Mucosa of rectum (tissue), 2 donors: ENCODE data around the gene LARGE2.
A peak's percentile ranks its signal among the peaks of the same experiment; 100 is the strongest.
"Not testable (repeated sequence)": the region's sequence is repeated elsewhere in the genome, so short reads cannot be mapped to it uniquely, and the experiment has no call there.

Experiments
- H3K27ac ChIP-seq, 2 donors: one replicate each; pipeline ENCODE4 v1.7.0; 2013; ENCODE audit warnings: inconsistent platforms in 2 of 2, low read depth in 2 of 2, low read length in 2 of 2
- H3K27me3 ChIP-seq, 2 donors: one replicate each; pipeline ENCODE4 v1.7.0; 2013; ENCODE audit warnings: low read length in 2 of 2; ENCODE audit not compliant: control insufficient read depth in 2 of 2, insufficient read depth in 2 of 2
- H3K36me3 ChIP-seq, 2 donors: one replicate each; pipeline ENCODE4 v1.7.0; 2013; ENCODE audit warnings: low read length in 2 of 2; ENCODE audit not compliant: control insufficient read depth in 2 of 2, insufficient read depth in 2 of 2
- H3K4me1 ChIP-seq, 2 donors: one replicate each; pipeline ENCODE4 v1.7.0; 2013; ENCODE audit warnings: low read length in 2 of 2, mild to moderate bottlenecking in 1 of 2; ENCODE audit not compliant: control insufficient read depth in 2 of 2, insufficient read depth in 2 of 2
- H3K4me3 ChIP-seq, 2 donors: one replicate each; pipeline ENCODE4 v1.7.0; 2013; ENCODE audit warnings: low read length in 2 of 2
- H3K9ac ChIP-seq, 2 donors: one replicate each; pipeline ENCODE4 v1.7.0; 2013; ENCODE audit warnings: low read length in 2 of 2, low read depth in 1 of 2, mild to moderate bottlenecking in 1 of 2
- H3K9me3 ChIP-seq, 2 donors: one replicate each; pipeline ENCODE4 v1.7.0; 2013; ENCODE audit warnings: low read length in 2 of 2; ENCODE audit not compliant: control insufficient read depth in 2 of 2
- donor health status: healthy.
- donor health status: Normal muscosa, but diverticular disease.

Gene LARGE2

DNA sequence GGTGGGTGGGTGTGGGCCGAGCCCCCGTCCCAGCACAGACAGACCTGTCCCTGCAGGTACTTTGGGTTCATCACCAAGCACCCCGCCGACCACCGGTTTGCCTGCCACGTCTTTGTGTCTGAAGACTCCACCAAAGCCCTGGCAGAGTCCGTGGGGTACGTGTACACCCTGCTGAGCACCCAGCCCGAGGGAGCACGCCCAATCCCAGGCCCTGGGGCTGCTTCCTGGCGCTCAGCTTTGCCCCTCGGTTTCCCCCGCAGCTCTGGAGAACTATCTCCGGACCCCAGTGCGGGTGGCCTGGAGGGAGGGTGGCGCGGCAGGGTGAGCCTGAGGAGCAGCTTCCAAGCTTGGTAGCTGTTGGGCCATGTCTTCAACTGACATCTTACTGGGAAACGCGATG is 17.4 kb upstream of the LARGE2 start:
- Histone ChIP-seq H3K4me1 (peaks cover 2 to 16% of the 10 kb centered on the region in 2 donors), H3K27me3 (peaks cover 4 to 11% of the 10 kb centered on the region in 2 donors), H3K36me3 (peaks cover 3 to 4% of the 10 kb centered on the region in 2 donors), H3K9ac (no peak overlapping the region), H3K9me3 (no peaks in the 10 kb centered on the region), H3K4me3 (no peak overlapping the region), H3K27ac (peak overlapping the region in 1 of 2 donors; percentile 34)

DNA sequence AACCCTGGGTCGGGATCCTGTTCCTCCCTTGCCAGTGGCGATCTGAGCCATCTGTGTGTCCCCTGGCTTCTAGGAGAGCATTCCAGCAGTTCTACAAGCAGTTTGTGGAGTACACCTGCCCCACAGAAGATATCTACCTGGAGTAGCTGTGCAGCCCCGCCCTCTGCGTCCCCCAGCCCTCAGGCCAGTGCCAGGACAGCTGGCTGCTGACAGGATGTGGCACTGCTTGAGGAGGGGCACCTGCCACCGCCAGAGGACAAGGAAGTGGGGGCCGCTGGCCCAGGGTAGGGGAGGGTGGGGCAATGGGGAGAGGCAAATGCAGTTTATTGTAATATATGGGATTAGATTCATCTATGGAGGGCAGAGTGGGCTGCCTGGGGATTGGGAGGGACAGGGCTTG is 16.9 kb upstream of the LARGE2 start:
- H3K27ac ChIP-seq, H3K4me3 ChIP-seq, H3K27me3 ChIP-seq, H3K36me3 ChIP-seq, H3K9ac ChIP-seq, H3K9me3 ChIP-seq: not testable (repeated sequence)
- H3K4me1 ChIP-seq: peaks cover 2 to 14% of the 10 kb centered on the region in 2 donors

DNA sequence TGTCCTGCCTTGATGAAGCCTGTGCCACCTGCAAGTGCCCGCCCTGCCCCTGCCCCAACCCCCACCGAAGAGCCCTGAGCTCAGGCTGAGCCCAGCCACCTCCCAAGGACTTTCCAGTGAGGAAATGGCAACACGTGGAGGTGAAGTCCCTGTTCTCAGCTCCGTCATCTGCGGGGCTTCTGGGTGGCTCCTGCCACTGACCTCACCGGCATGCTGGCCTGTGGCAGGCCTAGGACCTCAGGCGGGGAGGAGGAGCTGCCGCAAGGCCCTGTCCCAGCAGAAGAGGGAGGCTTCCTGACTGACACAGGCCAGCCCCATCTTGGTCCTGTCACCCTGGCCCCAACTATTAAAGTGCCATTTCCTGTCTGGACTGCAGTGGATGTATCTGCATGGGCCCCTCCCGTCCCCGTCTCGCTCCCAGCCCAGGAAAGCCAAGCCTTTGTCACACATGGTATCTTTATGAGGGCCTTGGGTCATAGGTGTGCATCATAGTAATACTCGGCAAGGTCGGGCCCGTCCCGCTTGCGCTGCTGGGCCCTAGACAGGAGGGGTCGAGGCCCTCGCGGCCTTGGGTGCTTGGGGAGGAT is 16.3 kb upstream of the LARGE2 start:
- Histone ChIP-seq H3K9me3 (no peaks in the 10 kb centered on the region), H3K27ac (peak overlapping the region in 1 of 2 donors; percentile 11), H3K4me1 (peaks cover 2 to 13% of the 10 kb centered on the region in 2 donors), H3K4me3 (no peak overlapping the region), H3K27me3 (peaks cover 0 to 3% of the 10 kb centered on the region in 2 donors), H3K9ac (peak overlapping the region in 1 of 2 donors; percentile 28), H3K36me3 (peaks cover 10 to 14% of the 10 kb centered on the region in 2 donors)

DNA sequence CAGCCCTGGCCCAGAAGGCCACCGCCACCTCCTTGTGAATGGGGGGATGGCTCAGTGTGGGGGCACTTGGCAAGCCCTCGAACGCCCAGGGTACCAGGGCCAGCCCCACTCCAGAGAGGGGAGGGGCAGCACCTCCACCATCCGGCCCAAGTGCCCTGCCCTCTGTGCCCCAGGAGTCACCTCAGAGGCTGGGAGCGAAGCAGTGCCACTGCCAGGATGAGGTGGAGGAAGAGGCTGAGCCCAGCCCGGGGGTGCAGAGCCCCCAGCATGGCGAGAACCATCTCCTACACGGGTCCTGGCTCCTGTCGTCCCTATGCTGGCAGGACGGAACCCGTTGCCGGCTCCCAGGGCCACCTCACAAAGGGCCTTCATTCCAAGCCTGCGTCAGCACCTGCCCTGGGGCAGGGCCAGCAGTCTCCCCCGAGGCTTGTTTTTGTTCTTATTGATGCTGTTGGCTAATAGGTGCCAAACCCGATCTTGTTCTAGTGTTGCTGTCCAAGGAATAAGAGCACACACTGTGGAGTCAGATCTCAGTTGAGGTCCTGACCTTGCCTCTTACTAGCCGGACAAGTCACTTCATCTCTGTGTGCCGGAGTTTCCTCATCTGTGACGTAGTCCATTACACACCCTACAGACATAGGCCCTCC is 15.4 kb upstream of the LARGE2 start, which contains the start of gene FREY1:
Gene FREY1 (minus strand): TSS at position 307 of the 647 bp plus-strand sequence. CDS start 26 bp downstream, at position 281.
- Histone ChIP-seq H3K9ac (peak within 1 kb of the TSS in 1 of 2 donors; percentile 28), H3K27ac (peak within 1 kb of the TSS in 1 of 2 donors; percentile 11), H3K4me3 (no peak within 1 kb of the TSS), H3K27me3 (no peaks in the 10 kb centered on the region), H3K9me3 (no peaks in the 10 kb centered on the region), H3K36me3 (peaks cover 13 to 18% of the 10 kb centered on the region in 2 donors), H3K4me1 (peaks cover 2 to 13% of the 10 kb centered on the region in 2 donors)

DNA sequence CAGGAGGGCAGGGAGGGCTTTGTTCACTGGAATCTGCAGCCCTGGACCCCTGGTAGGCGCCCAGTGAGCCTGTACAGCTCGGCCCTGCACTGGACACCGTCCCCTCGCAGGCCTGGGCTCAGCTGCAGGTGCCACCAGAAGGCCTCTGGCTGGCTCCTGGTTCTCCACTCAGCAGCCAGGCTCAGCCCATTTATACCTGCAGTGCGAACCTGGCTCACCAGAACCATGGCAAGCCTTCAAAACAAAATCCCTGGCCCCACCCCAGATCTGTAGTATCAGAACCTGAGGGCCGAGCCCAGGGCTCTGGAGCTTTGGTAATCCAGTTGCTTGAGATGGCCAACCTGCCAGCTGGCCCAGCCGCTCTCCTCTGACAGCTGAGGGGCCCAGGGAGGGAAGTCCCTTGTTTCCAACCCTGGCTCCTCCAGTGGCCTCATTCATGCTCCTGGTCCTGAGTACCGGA is 14.5 kb upstream of the LARGE2 start:
- Histone ChIP-seq H3K27me3 (no peaks in the 10 kb centered on the region), H3K27ac (no peak overlapping the region), H3K4me1 (peaks cover 2 to 13% of the 10 kb centered on the region in 2 donors), H3K4me3 (no peak overlapping the region), H3K36me3 (peaks cover 13 to 18% of the 10 kb centered on the region in 2 donors), H3K9me3 (no peaks in the 10 kb centered on the region), H3K9ac (no peak overlapping the region)

DNA sequence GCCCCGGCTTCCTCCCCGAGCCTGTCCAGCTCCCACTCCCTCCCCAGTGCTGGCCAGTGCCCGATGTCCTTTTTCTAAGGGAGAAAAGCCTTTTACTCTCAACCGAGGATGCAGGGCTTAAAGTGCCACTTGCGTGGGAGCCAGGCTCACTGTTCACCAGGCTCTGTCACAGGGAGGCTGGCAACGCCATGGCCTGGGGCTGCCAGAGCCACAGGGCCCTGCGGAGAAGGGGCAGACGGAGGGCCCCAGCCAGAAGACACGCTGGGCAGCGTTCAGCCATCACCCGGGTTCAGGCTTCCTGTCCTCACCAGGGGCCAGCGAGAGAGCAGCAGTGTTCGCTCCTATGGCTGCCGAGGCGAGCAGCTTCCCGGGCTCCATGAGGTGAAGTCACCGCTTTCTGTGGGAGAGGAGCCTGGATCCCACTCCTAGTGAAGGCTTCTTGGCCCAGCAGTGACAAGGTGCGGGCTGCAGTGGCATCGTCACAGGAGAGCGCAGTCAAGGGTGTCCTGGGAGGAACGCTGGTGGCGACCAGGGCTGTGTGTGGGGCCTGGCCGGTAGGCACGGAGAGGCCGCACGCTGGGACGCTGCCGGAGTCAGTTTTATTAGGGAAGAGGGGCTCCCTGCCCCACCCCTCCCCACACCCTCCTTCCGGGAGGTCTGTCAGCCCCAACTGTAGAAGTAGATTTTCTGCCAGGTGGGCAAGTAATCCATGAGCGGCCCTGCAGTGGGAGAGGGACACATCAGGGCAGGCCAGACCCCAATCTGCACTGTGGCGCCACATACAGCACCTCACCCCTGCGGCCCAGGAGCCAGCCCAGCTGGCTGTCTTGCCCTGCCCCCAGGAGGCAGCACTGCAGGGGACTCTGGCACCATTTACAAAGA is 12.6 kb upstream of the LARGE2 start:
- H3K9ac ChIP-seq: no peak overlapping the region
- H3K9me3 ChIP-seq: no peaks in the 10 kb centered on the region
- H3K4me1 ChIP-seq: peaks cover 2 to 13% of the 10 kb centered on the region in 2 donors
- H3K27me3 ChIP-seq: no peaks in the 10 kb centered on the region
- peaks cover 32 to 33% of the 10 kb centered on the region in 2 donors for H3K36me3 ChIP-seq
- H3K27ac ChIP-seq: no peak overlapping the region
- no peak overlapping the region for H3K4me3 ChIP-seq

DNA sequence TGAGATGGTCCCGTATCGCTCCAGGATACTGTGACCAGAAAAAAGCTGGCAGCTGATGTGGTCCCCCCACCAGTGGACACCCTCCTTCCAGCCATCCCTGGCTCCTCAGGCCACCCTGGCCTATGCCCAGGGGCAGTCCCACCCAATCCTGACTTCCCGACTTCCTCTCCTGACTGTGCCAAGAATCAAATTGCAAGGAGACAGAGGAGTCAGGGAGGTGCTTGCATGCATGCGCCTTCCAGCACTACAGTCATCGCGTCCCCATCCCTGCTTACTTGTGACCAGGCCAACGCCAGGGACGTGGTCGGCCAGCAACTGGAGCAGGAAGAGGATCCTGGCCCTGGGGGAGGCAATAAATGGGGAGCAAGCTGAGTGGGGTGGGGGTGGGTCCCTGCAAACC is 11.8 kb upstream of the LARGE2 start:
- Histone ChIP-seq H3K36me3 (peaks cover 39 to 41% of the 10 kb centered on the region in 2 donors), H3K4me3 (no peak overlapping the region), H3K9me3 (no peaks in the 10 kb centered on the region), H3K9ac (no peak overlapping the region), H3K27ac (no peak overlapping the region), H3K4me1 (peaks cover 2 to 13% of the 10 kb centered on the region in 2 donors), H3K27me3 (no peaks in the 10 kb centered on the region)

DNA sequence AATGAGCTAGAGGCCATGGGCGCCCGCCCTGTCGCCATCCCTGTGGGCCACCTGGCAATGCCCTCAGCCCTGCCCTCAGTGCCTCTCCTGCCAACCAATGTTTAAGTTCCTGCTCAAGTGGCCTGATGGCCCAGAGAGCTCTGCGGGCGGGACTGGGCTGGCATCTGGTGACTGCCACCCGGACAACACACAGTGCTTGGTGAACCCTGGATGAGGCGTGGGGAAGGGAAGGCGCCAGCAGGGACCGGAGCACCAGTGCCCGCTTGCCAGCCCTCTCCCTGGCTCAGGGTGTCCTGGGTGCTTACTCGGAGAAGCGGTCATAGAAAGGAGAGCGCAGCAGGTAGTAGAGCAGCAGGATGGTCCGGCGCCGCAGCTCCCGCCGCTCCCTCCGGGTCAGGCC is 8.9 kb upstream of the LARGE2 start:
- no peaks in the 10 kb centered on the region for H3K9me3 ChIP-seq
- H3K36me3 ChIP-seq: peaks cover 39 to 41% of the 10 kb centered on the region in 2 donors
- H3K27ac ChIP-seq: no peak overlapping the region
- H3K4me1 ChIP-seq: peaks cover 6 to 14% of the 10 kb centered on the region in 2 donors
- H3K4me3 ChIP-seq: no peak overlapping the region
- H3K27me3 ChIP-seq: no peaks in the 10 kb centered on the region
- no peak overlapping the region for H3K9ac ChIP-seq

DNA sequence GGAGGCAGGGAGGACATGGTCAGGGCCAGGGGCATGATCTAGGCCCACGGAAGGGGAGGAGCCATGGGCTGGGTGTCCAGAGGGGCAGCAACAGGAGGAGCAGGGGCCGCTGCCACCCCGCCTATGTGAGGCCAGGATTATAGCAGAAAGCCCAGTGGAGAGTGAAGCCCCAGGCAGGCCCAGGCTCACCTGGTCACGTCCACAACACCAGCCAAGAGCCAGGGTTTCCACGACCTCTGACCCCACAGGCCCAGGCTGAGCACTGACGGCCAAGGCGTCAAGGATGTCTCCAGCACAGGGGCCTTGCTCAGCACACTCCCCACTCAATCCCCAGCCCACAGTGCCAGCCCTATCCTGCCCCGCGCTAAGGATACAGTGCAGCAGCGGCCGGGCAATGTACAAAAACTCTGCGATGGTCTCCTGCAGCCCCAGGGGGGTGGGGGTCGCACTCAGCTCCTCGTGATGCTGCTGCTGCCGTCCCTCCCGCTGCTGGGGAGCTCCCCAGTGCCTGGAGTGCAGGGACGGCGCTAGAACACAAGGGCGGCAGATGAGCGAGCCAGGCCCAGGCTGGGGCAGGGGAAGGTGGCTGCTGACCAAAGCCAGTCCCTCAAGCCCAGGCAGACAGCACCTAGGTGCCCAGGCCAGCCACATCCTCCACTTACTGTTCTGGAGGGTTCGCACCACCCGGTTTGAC is 8.4 kb upstream of the LARGE2 start:
- no peak overlapping the region for H3K4me3 ChIP-seq
- H3K36me3 ChIP-seq: peaks cover 36 to 41% of the 10 kb centered on the region in 2 donors
- H3K9ac ChIP-seq: no peak overlapping the region
- no peak overlapping the region for H3K27ac ChIP-seq
- H3K27me3 ChIP-seq: no peaks in the 10 kb centered on the region
- H3K4me1 ChIP-seq: peaks cover 6 to 18% of the 10 kb centered on the region in 2 donors
- H3K9me3 ChIP-seq: no peaks in the 10 kb centered on the region
